ENCODE results near the gene SLC38A10.

The SLC38A10 gene

DNA sequence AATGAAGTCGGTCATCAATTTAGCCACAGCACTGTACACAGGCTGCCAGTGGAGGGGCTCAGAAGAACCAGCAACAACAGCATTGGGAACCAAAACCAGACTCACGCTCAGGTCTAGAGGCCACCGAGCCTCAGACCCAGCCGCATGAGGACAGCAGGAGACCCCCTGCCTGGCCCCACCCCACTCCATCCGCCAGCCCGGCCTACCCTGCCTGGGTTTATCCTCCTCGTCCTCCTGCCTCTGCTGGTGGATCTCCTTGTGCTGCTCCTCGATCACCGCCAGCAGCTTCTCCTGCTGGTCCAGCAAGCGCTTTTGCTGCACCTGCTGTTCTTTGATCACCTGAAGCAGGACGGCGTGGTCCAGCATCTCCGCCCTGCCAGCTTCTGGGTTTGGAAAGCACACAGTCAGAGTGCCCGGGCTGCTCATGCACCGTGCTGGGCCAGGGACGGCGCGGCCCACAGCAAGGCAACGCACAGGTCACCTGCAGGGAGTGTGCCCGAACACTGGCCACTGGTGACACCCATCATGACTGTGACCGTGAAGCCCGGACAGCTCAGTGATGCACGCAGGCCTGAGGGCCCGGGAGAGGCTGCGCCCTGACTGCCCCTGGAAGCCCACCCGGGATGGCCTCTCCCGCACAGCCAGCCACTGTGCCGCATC is 48.3 kb downstream of the SLC38A10 start:
- TF ChIP-seq, protein P1, sequence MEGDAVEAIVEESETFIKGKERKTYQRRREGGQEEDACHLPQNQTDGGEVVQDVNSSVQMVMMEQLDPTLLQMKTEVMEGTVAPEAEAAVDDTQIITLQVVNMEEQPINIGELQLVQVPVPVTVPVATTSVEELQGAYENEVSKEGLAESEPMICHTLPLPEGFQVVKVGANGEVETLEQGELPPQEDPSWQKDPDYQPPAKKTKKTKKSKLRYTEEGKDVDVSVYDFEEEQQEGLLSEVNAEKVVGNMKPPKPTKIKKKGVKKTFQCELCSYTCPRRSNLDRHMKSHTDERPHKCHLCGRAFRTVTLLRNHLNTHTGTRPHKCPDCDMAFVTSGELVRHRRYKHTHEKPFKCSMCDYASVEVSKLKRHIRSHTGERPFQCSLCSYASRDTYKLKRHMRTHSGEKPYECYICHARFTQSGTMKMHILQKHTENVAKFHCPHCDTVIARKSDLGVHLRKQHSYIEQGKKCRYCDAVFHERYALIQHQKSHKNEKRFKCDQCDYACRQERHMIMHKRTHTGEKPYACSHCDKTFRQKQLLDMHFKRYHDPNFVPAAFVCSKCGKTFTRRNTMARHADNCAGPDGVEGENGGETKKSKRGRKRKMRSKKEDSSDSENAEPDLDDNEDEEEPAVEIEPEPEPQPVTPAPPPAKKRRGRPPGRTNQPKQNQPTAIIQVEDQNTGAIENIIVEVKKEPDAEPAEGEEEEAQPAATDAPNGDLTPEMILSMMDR (IDR thresholded peaks at IDR 0.05; ENCODE audit: extremely low read depth, insufficient read depth, missing control alignments) = no peak
- in situ Hi-C loops (cut with MboI; ENCODE audit: low pct_unique_long_range_greater_than_20kb, low sequenced_read_pairs, unreplicated experiment) = no loop called here
- DNase-seq (ENCODE audit: low spot score) = no peak

DNA sequence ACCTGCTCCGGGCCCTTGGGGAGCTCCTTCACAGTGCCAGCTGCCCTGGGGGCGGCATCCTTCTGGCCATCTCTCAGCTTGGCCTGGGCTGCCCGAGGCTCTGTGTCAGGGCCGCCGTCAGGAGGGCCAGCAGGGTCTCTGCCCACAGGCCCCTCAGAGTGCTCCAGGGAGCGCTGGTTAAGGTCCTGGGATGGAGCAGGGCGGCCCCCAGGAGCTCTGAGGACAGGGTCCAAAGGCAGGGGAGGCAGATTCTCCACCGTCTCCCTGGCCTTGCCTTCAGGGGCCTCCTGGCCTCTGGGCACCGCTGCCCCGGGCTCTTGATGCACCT is 48.8 kb downstream of the SLC38A10 start:
- TF ChIP-seq, protein P1 (IDR thresholded peaks at IDR 0.05; ENCODE audit: extremely low read depth, insufficient read depth, missing control alignments) = no peak
- in situ Hi-C loops (cut with MboI; ENCODE audit: low pct_unique_long_range_greater_than_20kb, low sequenced_read_pairs, unreplicated experiment) = no loop called here
- no peak for DNase-seq (ENCODE audit: low spot score)

DNA sequence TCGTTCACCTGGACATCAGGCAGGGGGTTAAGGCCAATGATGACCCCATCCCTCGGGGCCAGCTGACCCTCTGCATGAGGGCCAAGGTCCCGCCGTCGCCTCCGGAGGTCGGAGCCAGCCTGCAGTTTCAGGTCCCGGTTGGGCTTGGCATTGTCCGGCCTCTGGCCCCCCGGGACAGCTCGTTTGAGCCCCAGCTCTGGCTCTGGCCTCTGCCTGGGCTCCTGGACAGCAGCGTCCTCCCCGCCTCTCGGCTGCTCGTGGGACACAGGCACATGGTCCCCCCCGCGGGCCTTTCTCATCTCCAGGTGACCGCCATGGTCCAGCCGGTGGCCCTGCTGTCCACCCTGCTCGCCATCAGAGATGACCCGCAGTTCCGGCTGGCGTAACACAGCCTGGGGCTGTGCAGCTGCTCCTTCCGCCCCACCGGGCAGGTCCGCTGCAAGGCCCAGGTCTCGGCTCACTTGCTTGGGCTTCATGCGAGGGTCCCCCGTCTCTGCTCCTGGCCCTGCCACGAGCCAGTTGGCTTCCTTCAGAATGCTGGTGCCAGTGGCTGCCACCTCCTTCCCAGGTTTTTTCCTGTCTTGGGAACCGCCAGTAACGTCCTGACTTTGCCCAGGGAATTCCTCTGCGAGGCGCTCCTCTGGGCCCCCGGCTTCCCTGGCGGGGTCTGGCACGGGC is 49.3 kb downstream of the SLC38A10 start:
- TF ChIP-seq, protein P1 (IDR thresholded peaks at IDR 0.05; ENCODE audit: extremely low read depth, insufficient read depth, missing control alignments) = no peak
- in situ Hi-C loops (cut with MboI; ENCODE audit: low pct_unique_long_range_greater_than_20kb, low sequenced_read_pairs, unreplicated experiment) = no loop called here
- no peak for DNase-seq (ENCODE audit: low spot score)

DNA sequence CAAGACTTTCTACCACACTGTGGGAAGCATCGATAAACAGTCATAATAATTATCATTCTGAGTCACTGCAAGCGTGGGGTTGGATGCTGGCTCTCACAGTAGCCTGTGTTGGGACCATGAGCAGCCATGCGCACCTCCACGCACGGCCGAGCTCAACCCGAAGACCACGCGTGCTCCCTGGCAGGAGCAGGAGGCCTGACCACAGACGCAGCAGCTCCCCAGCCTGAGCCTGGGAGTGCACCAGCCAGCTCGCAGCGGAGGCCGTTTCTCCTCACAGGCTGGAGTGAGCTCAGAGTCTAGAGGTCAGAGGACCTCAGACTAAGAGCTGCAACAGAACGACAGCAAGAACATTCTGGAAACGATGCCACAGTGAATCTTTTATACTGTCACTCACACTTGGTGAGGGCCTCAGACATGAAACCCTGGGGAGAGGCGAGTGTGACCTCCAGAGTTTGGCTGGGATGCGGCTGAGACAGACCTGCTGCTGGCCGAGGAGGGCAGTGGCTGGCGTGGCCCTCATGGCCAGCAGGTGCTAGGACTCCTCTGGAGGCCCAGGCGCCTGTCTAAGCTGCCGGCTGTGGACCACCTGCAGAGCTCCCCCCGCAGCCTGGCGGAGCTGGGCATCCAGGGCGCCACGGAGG is 50.0 kb downstream of the SLC38A10 start:
- TF ChIP-seq, protein P1 (IDR thresholded peaks at IDR 0.05; ENCODE audit: extremely low read depth, insufficient read depth, missing control alignments) = no peak
- in situ Hi-C loops (cut with MboI; ENCODE audit: low pct_unique_long_range_greater_than_20kb, low sequenced_read_pairs, unreplicated experiment) = no loop called here
- DNase-seq (ENCODE audit: low spot score) = peak; percentile 63

DNA sequence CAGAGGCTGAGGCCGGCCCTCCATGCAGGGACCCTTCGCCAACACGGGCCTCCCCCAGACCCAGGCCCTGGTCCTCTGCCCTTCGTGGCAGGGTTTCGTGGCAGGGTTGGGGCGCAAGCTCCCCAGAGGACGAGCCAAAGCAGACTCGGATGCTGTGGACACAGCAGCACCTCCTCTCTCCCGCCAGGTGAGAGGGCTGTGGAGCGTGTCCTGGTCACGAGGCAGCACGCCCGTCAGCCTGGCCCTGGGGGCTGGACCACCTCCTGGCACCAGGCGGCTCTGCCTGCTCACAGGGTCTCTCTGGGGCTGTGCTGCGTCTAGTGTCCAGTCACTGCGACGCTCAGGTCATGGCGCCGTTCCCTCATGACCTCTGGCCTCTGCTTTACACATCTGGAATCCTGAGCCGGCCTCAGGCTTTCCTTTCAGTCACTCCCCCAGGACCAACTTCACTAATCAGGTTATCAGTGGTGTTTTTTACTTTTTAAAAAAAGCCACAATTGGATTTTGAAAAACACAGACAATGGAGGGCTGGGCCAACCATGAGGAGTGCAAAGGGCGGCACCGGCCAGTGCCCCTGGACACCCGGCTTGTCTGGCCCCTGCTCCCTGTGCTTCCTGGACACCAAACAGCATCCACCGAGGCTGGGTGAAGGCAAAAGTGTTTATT is 50.6 kb downstream of the SLC38A10 start:
- no peak for DNase-seq (ENCODE audit: low spot score)
- in situ Hi-C loops (cut with MboI; ENCODE audit: low pct_unique_long_range_greater_than_20kb, low sequenced_read_pairs, unreplicated experiment) = no loop called here
- TF ChIP-seq, protein P1 (IDR thresholded peaks at IDR 0.05; ENCODE audit: extremely low read depth, insufficient read depth, missing control alignments) = no peak

DNA sequence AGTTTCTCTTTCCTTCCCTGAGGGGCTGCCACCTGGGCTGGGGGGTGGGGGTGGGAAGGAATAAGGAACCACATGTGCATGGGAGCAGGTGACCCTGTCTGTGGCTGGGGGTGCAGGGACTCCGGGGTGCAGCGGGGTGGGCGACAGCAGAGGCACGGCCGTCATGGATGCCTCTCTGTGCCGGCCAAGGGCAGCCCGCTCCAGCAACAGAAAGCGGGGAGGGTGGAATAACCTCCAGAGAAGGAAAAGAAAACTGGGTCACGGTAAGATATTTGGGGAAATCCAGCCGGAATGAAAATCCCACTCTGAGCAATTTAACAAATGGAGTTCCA is 51.8 kb downstream of the SLC38A10 start:
- DNase-seq (ENCODE audit: low spot score) = no peak
- in situ Hi-C loops (cut with MboI; ENCODE audit: low pct_unique_long_range_greater_than_20kb, low sequenced_read_pairs, unreplicated experiment) = no loop called here
- TF ChIP-seq, protein P1 (IDR thresholded peaks at IDR 0.05; ENCODE audit: extremely low read depth, insufficient read depth, missing control alignments) = no peak
